Mesodermal cell (in vitro differentiated cells): Measurements from ENCODE around the gene GATA5.

Experiments used
- H3K27ac ChIP-seq: 2 replicates; pipeline ENCODE4 v1.7.0; 2013; ENCODE audit warnings: mild to moderate bottlenecking, low read depth, low read length, moderate library complexity; ENCODE audit not compliant: severe bottlenecking
- H3K36me3 ChIP-seq: 2 replicates; pipeline ENCODE4 v1.7.1; 2013; ENCODE audit warnings: mild to moderate bottlenecking, low read length, moderate library complexity; ENCODE audit not compliant: control insufficient read depth, insufficient read depth
- H3K4me1 ChIP-seq: one replicate; pipeline ENCODE4 v1.7.1; 2013; ENCODE audit warnings: mild to moderate bottlenecking, low read length; ENCODE audit not compliant: insufficient read depth, control insufficient read depth, poor library complexity, severe bottlenecking
- H3K4me3 ChIP-seq: 2 replicates; pipeline ENCODE4 v1.7.0; 2013; ENCODE audit warnings: low read length, control low read depth, mild to moderate bottlenecking; ENCODE audit not compliant: insufficient read depth, poor library complexity, severe bottlenecking; ENCODE audit errors: extremely low read depth
- H3K9me3 ChIP-seq: 2 replicates; pipeline ENCODE4 v1.7.1; 2013; ENCODE audit warnings: mild to moderate bottlenecking, low read length, moderate library complexity; ENCODE audit not compliant: control insufficient read depth
- WGBS, 2 experiments: methylation state at CpG; one replicate each; pipeline ENCODE4 v1.1.5; 2013; ENCODE audit warnings: missing lambda C conversion rate in 2 of 2; ENCODE audit not compliant: insufficient coverage in 2 of 2; 5-methylcytosine and 5-hydroxymethylcytosine counted together

The GATA5 gene

GRCh38 chr20:62480318-62480717, 4.5 kb upstream of the GATA5 start:
- no peaks in the 10 kb centered on the region for H3K9me3 ChIP-seq
- peaks cover 49% of the 10 kb centered on the region for H3K4me1 ChIP-seq
- WGBS, 2 experiments, result 78 to 79% methylated on average over 6 to 8 of the region's 9 CpGs

DNA sequence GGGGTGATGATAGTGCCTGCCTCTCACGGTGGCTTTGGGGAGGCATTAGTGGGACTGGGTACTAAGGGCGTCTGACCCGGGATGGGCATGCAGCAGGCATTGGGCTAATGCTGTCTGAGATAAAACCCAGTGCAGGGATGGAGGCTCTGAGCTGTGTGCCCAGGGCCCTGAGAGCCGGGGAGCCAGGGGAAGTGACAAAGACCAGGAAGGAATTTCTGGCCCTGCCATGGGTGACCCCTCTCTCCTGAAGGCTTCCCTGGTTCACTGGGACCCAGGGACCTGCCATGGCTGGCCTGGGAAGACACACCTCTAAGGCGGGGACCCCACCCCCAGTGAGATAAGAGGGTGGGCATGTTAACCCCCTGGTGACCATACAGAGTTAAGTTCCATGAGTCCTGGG, 3.9 kb upstream of the GATA5 start:
- 70 to 75% methylated on average over 4 to 5 of the region's 5 CpGs for WGBS, 2 experiments
- H3K4me1 ChIP-seq, result peaks cover 43% of the 10 kb centered on the region
- no peak overlapping the region for H3K27ac ChIP-seq
- H3K36me3 ChIP-seq, result no peaks in the 10 kb centered on the region
- no peak overlapping the region for H3K4me3 ChIP-seq
- no peaks in the 10 kb centered on the region for H3K9me3 ChIP-seq

More at GRCh38 chr20:62480318-62480717, 4.5 kb upstream of the GATA5 start:
- Histone ChIP-seq H3K4me3 (no peak overlapping the region), H3K36me3 (no peaks in the 10 kb centered on the region), H3K27ac (no peak overlapping the region)

GRCh38 chr20:62479156-62479555, 3.4 kb upstream of the GATA5 start:
- H3K9me3 ChIP-seq, result no peaks in the 10 kb centered on the region
- H3K36me3 ChIP-seq, result no peaks in the 10 kb centered on the region
- peaks cover 38% of the 10 kb centered on the region for H3K4me1 ChIP-seq
- no peak overlapping the region for H3K27ac ChIP-seq
- H3K4me3 ChIP-seq, result no peak overlapping the region
- WGBS, 2 experiments, result 73 to 82% methylated on average over 4 to 12 of the region's 12 CpGs

GRCh38 chr20:62477669-62478455, 2.1 kb upstream of the GATA5 start:
- no peak overlapping the region for H3K4me3 ChIP-seq
- H3K27ac ChIP-seq, result no peak overlapping the region
- H3K36me3 ChIP-seq, result no peaks in the 10 kb centered on the region
- WGBS, 2 experiments, result 13 to 16% methylated on average over 31 to 37 of the region's 37 CpGs
- H3K4me1 ChIP-seq, result peaks cover 29% of the 10 kb centered on the region
- no peaks in the 10 kb centered on the region for H3K9me3 ChIP-seq

GRCh38 chr20:62476056-62476838, 452 bp upstream of the GATA5 start:
- H3K27ac ChIP-seq, result peak overlapping the region; percentile 16
- no peaks in the 10 kb centered on the region for H3K36me3 ChIP-seq
- no peaks in the 10 kb centered on the region for H3K9me3 ChIP-seq
- peak overlapping the region; percentile 55 for H3K4me3 ChIP-seq
- 0 to 2% methylated on average over 70 to 71 of the region's 82 CpGs for WGBS, 2 experiments
- H3K4me1 ChIP-seq, result peaks cover 14% of the 10 kb centered on the region

DNA sequence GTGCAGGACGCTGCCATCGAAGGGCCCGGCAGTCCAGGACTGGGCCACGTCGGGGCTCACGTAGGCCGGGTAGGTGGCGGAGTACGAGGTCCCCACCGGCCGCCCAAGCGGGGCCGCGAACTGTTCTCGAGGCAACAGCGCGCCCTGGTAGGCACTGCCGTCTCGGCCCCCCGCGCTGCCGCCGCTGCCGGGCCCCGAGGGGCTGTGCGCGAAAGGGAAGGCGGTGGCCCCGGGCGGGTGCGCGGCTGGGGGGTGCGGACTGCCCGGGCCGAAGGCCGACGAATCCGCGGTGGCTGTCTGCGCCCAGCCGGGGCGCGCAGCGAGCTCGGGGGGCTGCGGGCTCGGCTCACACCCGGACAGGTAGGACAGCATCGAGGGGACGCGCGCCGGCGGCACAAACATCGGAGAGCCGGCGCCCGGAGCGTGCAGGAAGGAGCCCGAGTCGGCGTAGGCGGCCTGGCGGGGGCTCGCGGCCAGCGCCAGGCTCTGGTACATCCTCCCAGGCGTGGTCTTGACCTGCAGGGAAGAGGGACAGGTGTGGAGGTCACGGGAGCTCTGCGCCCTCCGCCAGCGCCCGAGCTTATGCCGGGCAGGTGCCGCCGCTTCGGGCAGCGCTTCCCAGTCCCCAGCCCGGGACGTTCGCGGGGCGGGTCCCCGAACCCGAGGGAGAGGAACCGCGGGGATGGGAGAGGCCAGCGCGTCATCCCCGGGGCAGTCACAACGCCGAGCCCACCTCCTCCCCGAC, 596 bp downstream of the GATA5 start:
- Histone ChIP-seq H3K27ac (no peak overlapping the region), H3K4me1 (peaks cover 5% of the 10 kb centered on the region), H3K4me3 (peak overlapping the region; percentile 55), H3K9me3 (no peaks in the 10 kb centered on the region), H3K36me3 (no peaks in the 10 kb centered on the region)
- 1% methylated on average over 77 to 79 of the region's 93 CpGs for WGBS, 2 experiments

- Histone ChIP-seq H3K36me3 (no peaks in the 10 kb centered on the region), H3K9me3 (no peaks in the 10 kb centered on the region), H3K4me1 (peaks cover 3% of the 10 kb centered on the region), H3K4me3 (peak overlapping the region; percentile 55), H3K27ac (peak overlapping the region; percentile 41)
- 5 to 6% methylated on average over 22 to 24 of the region's 25 CpGs for WGBS, 2 experiments
Observed at GRCh38 chr20:62474604-62475026, 1.2 kb downstream of the GATA5 start.

GRCh38 chr20:62473717-62474603, 1.8 kb downstream of the GATA5 start:
- 4 to 6% methylated on average over 33 to 37 of the region's 52 CpGs for WGBS, 2 experiments
- Histone ChIP-seq H3K4me3 (peak overlapping the region; percentile 55), H3K27ac (peak overlapping the region; percentile 41), H3K9me3 (no peaks in the 10 kb centered on the region), H3K36me3 (no peaks in the 10 kb centered on the region), H3K4me1 (peaks cover 3% of the 10 kb centered on the region)

- H3K4me3 ChIP-seq, result no peak overlapping the region
- 79 to 89% methylated on average over 17 to 29 of the region's 30 CpGs for WGBS, 2 experiments
Observed at GRCh38 chr20:62472941-62473585, 2.7 kb downstream of the GATA5 start.

More at GRCh38 chr20:62472941-62473585, 2.7 kb downstream of the GATA5 start:
- Histone ChIP-seq H3K4me1 (peaks cover 3% of the 10 kb centered on the region), H3K9me3 (no peaks in the 10 kb centered on the region), H3K36me3 (peaks cover 4% of the 10 kb centered on the region), H3K27ac (no peak overlapping the region)
